Measurements from ENCODE around the gene PTBP3.
A peak's percentile ranks its signal among the peaks of the same experiment; 100 is the strongest.

Gene PTBP3

DNA sequence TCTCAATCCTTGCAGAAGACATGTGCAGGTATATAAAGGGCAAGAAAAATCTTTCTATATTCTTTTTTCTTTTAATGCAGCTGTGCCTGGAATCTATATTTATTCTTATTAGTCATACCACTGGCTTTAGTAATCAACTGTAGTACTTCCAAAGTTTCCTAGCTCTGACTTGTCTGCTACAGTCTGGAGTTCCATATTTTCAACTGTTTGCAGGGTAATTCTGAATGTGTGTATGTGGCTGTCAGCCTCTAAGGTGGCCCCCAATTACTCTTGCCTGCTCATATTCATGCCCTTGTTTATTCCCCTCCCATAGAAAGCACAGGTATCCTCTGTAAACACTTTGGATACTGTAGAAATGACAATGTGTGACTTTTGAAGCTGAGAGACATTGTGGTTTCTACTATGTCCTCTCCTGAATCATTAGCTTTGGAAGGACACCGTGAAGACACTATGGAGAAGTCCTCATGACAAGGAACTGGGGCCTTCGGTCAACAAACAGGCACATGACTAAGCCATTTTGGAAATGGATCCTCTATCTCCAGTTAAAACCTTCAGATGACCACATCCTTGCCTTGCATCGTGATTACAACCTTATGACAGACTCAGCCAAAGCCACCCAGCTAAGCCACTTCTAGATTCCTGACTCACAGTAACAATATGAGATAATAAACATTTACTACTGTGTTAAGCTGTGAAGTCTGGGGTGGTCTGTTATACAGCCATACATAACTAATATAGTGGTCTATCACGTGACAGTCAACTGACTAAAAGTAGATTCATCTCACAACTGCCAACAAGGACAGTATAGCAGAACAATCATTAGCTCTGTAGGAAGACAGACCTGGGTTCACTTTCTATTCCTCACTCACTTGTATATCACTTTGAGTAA, 108.8 kb downstream of the PTBP3 start:
- DNase-seq (ENCODE audit: low spot score) = no peak
- in situ Hi-C loops (cut with MboI; ENCODE audit: low sequenced_read_pairs, unreplicated experiment) = no loop called here
- TF ChIP-seq, protein P1, sequence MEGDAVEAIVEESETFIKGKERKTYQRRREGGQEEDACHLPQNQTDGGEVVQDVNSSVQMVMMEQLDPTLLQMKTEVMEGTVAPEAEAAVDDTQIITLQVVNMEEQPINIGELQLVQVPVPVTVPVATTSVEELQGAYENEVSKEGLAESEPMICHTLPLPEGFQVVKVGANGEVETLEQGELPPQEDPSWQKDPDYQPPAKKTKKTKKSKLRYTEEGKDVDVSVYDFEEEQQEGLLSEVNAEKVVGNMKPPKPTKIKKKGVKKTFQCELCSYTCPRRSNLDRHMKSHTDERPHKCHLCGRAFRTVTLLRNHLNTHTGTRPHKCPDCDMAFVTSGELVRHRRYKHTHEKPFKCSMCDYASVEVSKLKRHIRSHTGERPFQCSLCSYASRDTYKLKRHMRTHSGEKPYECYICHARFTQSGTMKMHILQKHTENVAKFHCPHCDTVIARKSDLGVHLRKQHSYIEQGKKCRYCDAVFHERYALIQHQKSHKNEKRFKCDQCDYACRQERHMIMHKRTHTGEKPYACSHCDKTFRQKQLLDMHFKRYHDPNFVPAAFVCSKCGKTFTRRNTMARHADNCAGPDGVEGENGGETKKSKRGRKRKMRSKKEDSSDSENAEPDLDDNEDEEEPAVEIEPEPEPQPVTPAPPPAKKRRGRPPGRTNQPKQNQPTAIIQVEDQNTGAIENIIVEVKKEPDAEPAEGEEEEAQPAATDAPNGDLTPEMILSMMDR (IDR thresholded peaks at IDR 0.05; ENCODE audit: borderline replicate concordance, control extremely low read depth, extremely low read depth, insufficient read depth, missing control alignments) = no peak

- TF ChIP-seq, protein P1 (IDR thresholded peaks at IDR 0.05; ENCODE audit: borderline replicate concordance, control extremely low read depth, extremely low read depth, insufficient read depth, missing control alignments) = no peak
- in situ Hi-C loops (cut with MboI; ENCODE audit: low sequenced_read_pairs, unreplicated experiment) = no loop called here
Observed at GRCh38 chr9:112218908-112219307, 114.5 kb downstream of the PTBP3 start.

GRCh38 chr9:112212926-112213325, 120.5 kb downstream of the PTBP3 start:
- in situ Hi-C loops (cut with MboI; ENCODE audit: low sequenced_read_pairs, unreplicated experiment) = no loop called here

More at GRCh38 chr9:112218908-112219307, 114.5 kb downstream of the PTBP3 start:
- peak; percentile 48 for DNase-seq (ENCODE audit: low spot score)

GRCh38 chr9:112207451-112207850, 126.0 kb downstream of the PTBP3 start:
- in situ Hi-C loops (cut with MboI; ENCODE audit: low sequenced_read_pairs, unreplicated experiment) = no loop called here
- DNase-seq (ENCODE audit: low spot score) = no peak
- TF ChIP-seq, protein P1 (IDR thresholded peaks at IDR 0.05; ENCODE audit: borderline replicate concordance, control extremely low read depth, extremely low read depth, insufficient read depth, missing control alignments) = no peak

More at GRCh38 chr9:112212926-112213325, 120.5 kb downstream of the PTBP3 start:
- TF ChIP-seq, protein P1 (IDR thresholded peaks at IDR 0.05; ENCODE audit: borderline replicate concordance, control extremely low read depth, extremely low read depth, insufficient read depth, missing control alignments) = no peak
- no peak for DNase-seq (ENCODE audit: low spot score)

DNA sequence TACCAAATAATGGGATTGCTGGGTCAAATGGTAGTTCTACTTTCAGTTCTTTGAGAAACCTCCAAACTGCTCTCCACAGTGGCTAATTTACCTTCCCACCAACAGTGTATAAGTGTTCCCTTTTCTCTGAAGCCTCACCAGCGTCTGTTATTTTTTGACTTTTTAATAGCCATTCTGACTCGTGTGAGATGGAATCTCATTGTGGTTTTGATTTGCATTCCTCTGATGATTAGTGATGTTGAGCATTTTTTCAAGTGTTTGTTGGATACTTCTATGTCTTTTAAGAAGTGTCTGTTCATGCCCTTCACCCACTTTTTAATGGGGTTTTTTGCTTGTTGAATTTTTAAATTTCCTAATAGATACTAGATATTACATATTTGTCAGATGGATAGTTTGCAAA, 129.9 kb downstream of the PTBP3 start:
- TF ChIP-seq, protein P1 (IDR thresholded peaks at IDR 0.05; ENCODE audit: borderline replicate concordance, control extremely low read depth, extremely low read depth, insufficient read depth, missing control alignments) = no peak
- no peak for DNase-seq (ENCODE audit: low spot score)
- in situ Hi-C loops (cut with MboI; ENCODE audit: low sequenced_read_pairs, unreplicated experiment) = no loop called here

DNA sequence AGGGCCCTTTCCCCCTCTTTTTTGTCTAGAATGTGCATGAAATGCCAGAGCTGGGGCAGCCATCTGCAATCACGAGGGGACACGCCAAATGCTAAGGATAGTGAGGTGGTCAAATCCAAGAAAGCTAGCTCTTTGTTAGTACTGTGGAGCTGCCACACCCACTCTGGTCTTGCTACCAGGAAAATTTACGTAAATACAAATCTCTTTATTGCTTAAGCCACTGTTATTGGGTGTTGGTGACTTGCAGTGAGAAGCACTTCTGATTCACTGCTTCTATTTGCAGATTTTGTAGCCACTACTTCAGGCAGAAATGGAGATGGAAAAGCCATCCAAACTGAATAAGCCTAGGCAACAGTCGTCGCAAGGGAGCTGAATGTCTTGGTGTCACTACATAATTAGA, 132.7 kb downstream of the PTBP3 start:
- DNase-seq (ENCODE audit: low spot score) = no peak
- TF ChIP-seq, protein P1 (IDR thresholded peaks at IDR 0.05; ENCODE audit: borderline replicate concordance, control extremely low read depth, extremely low read depth, insufficient read depth, missing control alignments) = no peak
- in situ Hi-C loops (cut with MboI; ENCODE audit: low sequenced_read_pairs, unreplicated experiment) = no loop called here

Measured in GM13976 (cell line).